K562 (cell line): ENCODE data around the gene CAMSAP3. TPM values are rescaled to one million over a fixed set of nuclear protein-coding genes. Genes with fewer than 3 reads are reported as not detected.

Experiments
- ARHGAP35 ChIP-seq: fragments of 450-650 bp; IDR thresholded peaks from 2 replicates; pipeline ENCODE4 v1.6.1; 2018; ENCODE audit not compliant: partially characterized antibody
- ARID2 ChIP-seq: fragments of 450-650 bp; IDR thresholded peaks from 2 replicates; pipeline ENCODE4 v1.6.1; 2017; ENCODE audit warnings: antibody characterized with exemption, mild to moderate bottlenecking
- CREBBP ChIP-seq: IDR thresholded peaks from one replicate; pipeline ENCODE4 v1.6.1; 2012; ENCODE audit warnings: low read depth, mild to moderate bottlenecking, control low read depth, inconsistent platforms, low read length
- EZH2 ChIP-seq: IDR thresholded peaks from 2 replicates; pipeline ENCODE4 v1.6.1; 2012; ENCODE audit warnings: low read depth, mild to moderate bottlenecking, inconsistent platforms, low read length, borderline replicate concordance
- FOSL1 ChIP-seq: fragments of 200-800 bp; sonication (Bioruptor generic); conservative IDR thresholded peaks from 2 replicates; pipeline ENCODE4 v1.6.1; 2016; ENCODE audit warnings: missing genetic modification characterization, missing compliant biosample characterization
- KDM2B ChIP-seq: fragments of 250-450 bp; sonication (Bioruptor Pico); IDR thresholded peaks from 2 replicates; pipeline ENCODE4 v1.8.0; 2021; ENCODE audit warnings: mild to moderate bottlenecking, moderate library complexity
- MED1 ChIP-seq: sonication (generic); formaldehyde crosslinking; IDR thresholded peaks from 2 replicates; pipeline ENCODE4 v1.8.1; 2023; ENCODE audit warnings: missing genetic modification reagents, borderline replicate concordance
- NCOA4 ChIP-seq: fragments of 450-650 bp; IDR thresholded peaks from 2 replicates; pipeline ENCODE4 v1.6.1; 2018; ENCODE audit warnings: mild to moderate bottlenecking; ENCODE audit not compliant: partially characterized antibody
- NCOA6 ChIP-seq: fragments of 450-650 bp; IDR thresholded peaks from 2 replicates; pipeline ENCODE4 v1.6.1; 2017; ENCODE audit warnings: mild to moderate bottlenecking
- PCBP2 ChIP-seq: fragments of 200-400 bp; formaldehyde crosslinking; IDR thresholded peaks from 2 replicates; pipeline ENCODE4 v1.6.1; 2018; ENCODE audit warnings: low read length, low read depth, mild to moderate bottlenecking, moderate library complexity; ENCODE audit not compliant: poor library complexity, severe bottlenecking
- PTTG1 ChIP-seq: fragments of 450-650 bp; IDR thresholded peaks from 2 replicates; pipeline ENCODE4 v1.6.1; 2016; ENCODE audit warnings: low read depth, mild to moderate bottlenecking, missing genetic modification characterization, missing compliant biosample characterization
- REST ChIP-seq, 2 experiments: fragments of 450-650 bp; formaldehyde crosslinking in 1 of 2; IDR thresholded peaks; 2 replicates each; pipeline versions ENCODE4 v1.4.0 to v1.6.1; 2014 to 2020; ENCODE audit warnings: mild to moderate bottlenecking in 2 of 2, borderline replicate concordance in 1 of 2, low read depth in 1 of 2
- ZBTB17 ChIP-seq: fragments of 450-650 bp; formaldehyde crosslinking; IDR thresholded peaks from 2 replicates; pipeline ENCODE4 v1.4.0; 2020; ENCODE audit warnings: mild to moderate bottlenecking
- ZNF146 ChIP-seq: IDR thresholded peaks from one replicate; pipeline ENCODE4 v1.6.1; 2018; ENCODE audit warnings: missing compliant biosample characterization; ENCODE audit not compliant: unreplicated experiment
- ZNF695 ChIP-seq: fragments of 450-650 bp; formaldehyde crosslinking; IDR thresholded peaks from 2 replicates; pipeline ENCODE4 v1.4.0; 2020; ENCODE audit warnings: mild to moderate bottlenecking, moderate library complexity
- polyA plus RNA-seq, 8 experiments: library from polyadenylated mRNA; depleted of rRNA in 4 of 8; stranded (reverse) in 5 of 8; unstranded in 3 of 8; fragments of >200 nt; fragmentation: Nextera tagmentation in 2 of 8; fragmentation: Illumina TruSeq in 1 of 8; extraction: Ambion mirVana in 2 of 8; extraction: Trizol in 1 of 8; gene quantifications; 2 replicates each; pipeline versions ENCODE4 v1.2.1 to v1.2.3, GENCODE V29; 2011 to 2014; ENCODE audit warnings: inconsistent platforms in 1 of 8, missing spikeins in 1 of 8
- total RNA-seq, 7 experiments: library from RNA; depleted of rRNA in 6 of 7; stranded (reverse); fragments of >200 nt in 6 of 7; fragmentation: Illumina TruSeq in 2 of 7; extraction: Trizol in 2 of 7; gene quantifications; 2 replicates each; pipeline versions ENCODE4 v1.2.1 to v1.2.3, GENCODE V29; 2011 to 2021; ENCODE audit warnings: low replicate concordance in 1 of 7
- TF ChIP-seq, protein P1 (sequence below): sonication (generic); formaldehyde crosslinking; IDR thresholded peaks from 2 replicates; pipeline ENCODE4 v1.8.1; 2023; ENCODE audit warnings: mild to moderate bottlenecking, missing genetic modification reagents
- TF ChIP-seq, protein P2 (sequence below), 3 experiments: IDR thresholded peaks in 2 of 3; conservative IDR thresholded peaks in 1 of 3; 2 replicates each; pipeline ENCODE4 v1.5.1; 2011 to 2012; ENCODE audit warnings: low read length in 3 of 3, mild to moderate bottlenecking in 3 of 3, control low read depth in 2 of 3, improper control_type of control experiment in 1 of 3, inconsistent platforms in 1 of 3, low read depth in 1 of 3, mixed read lengths in 1 of 3, moderate library complexity in 1 of 3; ENCODE audit not compliant: insufficient read depth in 2 of 3

The CAMSAP3 gene
- total and polyA plus RNA-seq, 9 of the 15 experiments (the other 6 are each of a cell fraction or from before 2014, with no cell fraction given), result 0.01 to 0.89 (median 0.22) TPM; not detected in 1

DNA sequence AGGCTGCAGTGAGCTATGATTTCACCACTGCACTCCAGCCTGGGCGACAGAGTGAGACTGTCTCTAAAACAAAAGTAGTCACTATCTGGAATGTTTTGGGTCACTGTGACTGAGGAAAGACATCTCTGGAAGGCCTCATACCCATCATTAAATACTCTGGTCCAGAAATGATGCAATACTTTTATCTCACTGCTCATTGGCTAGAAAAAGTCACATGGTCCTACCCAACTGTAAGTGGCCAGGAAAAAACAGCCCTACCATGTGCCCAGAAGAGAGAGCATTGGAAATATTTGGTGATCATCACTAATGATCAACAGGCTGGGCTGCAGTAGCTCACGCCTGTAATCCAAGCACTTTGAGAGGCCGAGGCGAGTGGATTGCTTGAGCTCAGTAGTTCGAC, 30.3 kb upstream of the CAMSAP3 start (continued):
- peak; percentile 22; the same call in 1 of the 2 replicates for TF ChIP-seq REST (IDR thresholded peaks at IDR 0.05; ENCODE audit: borderline replicate concordance)
- no peak for TF ChIP-seq REST (CRISPR knock-in tag; IDR thresholded peaks at IDR 0.05; ENCODE audit: low read depth)
- TF ChIP-seq PCBP2, result no peak
- TF ChIP-seq PTTG1, result no peak
- TF ChIP-seq ARID2, result no peak
- TF ChIP-seq ZBTB17 (CRISPR knock-in tag), result no peak
- TF ChIP-seq ZNF146 (CRISPR knock-in tag), result no peak
- TF ChIP-seq EZH2, result no peak
- no peak for TF ChIP-seq ZNF695 (CRISPR knock-in tag)
- TF ChIP-seq FOSL1 (tag), result no peak
- TF ChIP-seq MED1 (CRISPR knock-in tag), result no peak
- TF ChIP-seq, protein P1, sequence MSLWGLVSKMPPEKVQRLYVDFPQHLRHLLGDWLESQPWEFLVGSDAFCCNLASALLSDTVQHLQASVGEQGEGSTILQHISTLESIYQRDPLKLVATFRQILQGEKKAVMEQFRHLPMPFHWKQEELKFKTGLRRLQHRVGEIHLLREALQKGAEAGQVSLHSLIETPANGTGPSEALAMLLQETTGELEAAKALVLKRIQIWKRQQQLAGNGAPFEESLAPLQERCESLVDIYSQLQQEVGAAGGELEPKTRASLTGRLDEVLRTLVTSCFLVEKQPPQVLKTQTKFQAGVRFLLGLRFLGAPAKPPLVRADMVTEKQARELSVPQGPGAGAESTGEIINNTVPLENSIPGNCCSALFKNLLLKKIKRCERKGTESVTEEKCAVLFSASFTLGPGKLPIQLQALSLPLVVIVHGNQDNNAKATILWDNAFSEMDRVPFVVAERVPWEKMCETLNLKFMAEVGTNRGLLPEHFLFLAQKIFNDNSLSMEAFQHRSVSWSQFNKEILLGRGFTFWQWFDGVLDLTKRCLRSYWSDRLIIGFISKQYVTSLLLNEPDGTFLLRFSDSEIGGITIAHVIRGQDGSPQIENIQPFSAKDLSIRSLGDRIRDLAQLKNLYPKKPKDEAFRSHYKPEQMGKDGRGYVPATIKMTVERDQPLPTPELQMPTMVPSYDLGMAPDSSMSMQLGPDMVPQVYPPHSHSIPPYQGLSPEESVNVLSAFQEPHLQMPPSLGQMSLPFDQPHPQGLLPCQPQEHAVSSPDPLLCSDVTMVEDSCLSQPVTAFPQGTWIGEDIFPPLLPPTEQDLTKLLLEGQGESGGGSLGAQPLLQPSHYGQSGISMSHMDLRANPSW, result no peak
- TF ChIP-seq NCOA6, result no peak
- TF ChIP-seq, protein P2, sequence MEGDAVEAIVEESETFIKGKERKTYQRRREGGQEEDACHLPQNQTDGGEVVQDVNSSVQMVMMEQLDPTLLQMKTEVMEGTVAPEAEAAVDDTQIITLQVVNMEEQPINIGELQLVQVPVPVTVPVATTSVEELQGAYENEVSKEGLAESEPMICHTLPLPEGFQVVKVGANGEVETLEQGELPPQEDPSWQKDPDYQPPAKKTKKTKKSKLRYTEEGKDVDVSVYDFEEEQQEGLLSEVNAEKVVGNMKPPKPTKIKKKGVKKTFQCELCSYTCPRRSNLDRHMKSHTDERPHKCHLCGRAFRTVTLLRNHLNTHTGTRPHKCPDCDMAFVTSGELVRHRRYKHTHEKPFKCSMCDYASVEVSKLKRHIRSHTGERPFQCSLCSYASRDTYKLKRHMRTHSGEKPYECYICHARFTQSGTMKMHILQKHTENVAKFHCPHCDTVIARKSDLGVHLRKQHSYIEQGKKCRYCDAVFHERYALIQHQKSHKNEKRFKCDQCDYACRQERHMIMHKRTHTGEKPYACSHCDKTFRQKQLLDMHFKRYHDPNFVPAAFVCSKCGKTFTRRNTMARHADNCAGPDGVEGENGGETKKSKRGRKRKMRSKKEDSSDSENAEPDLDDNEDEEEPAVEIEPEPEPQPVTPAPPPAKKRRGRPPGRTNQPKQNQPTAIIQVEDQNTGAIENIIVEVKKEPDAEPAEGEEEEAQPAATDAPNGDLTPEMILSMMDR (IDR thresholded peaks at IDR 0.05 in 2 of 3, conservative IDR thresholded peaks at IDR 0.05 in 1 of 3; ENCODE audit: insufficient read depth in 2 of 3, low read depth in 1 of 3, low read length in 3 of 3), result no peak
- no peak for TF ChIP-seq KDM2B (CRISPR knock-in tag)
- TF ChIP-seq NCOA4, result no peak
- no peak for TF ChIP-seq CREBBP
- no peak for TF ChIP-seq ARHGAP35
